Activated T-cell treated with anti-CD3 and anti-CD28 coated beads for 48 hours (primary cell): ENCODE data around the gene ZNF277.
"Not testable (repeated sequence)": the region's sequence is repeated elsewhere in the genome, so short reads cannot be mapped to it uniquely, and the experiment has no call there.

Experiments used
- DNase-seq: peaks from one replicate; pipeline ENCODE4 v3.0.0-alpha.2; 2020; ENCODE audit warnings: low read depth

ZNF277 gene

DNA sequence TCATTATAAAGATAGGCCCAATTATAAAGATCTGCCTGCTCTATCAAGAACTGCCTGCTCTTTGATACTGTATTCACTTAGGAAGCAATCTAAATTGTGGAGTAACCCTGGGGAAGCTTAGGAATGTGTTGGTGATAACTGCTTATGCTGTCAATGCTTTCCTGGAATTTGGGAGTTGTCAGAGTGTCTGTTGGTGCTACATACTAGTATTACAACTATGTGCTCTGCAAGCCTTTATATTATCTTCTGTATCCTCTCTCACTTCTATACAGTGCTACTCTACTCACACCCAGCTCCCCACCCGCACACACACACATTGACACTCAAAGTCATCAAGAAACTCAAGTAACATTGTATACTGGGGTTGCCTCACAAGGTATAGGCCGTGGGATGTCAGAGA, 6.1 kb downstream of the ZNF277 start:
- DNase-seq: no peak

DNA sequence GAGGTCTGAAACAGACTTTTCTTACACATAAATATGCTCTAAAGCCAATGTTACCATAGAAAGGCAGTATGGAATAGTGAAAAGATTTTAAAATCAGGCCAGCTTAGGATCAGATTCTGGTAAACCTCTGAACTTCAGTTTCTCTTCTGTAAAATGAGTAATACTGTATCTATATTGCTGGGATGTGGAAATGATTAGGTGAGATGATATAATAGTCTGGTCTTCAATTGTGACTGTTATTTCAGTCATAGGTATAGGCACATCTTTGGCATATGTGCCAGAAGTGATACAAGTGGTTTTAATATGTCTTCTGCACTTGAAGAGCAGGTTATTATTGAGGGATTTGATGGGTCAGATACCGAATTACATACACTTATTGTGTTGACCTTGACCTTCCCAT, 7.2 kb downstream of the ZNF277 start:
- no peak for DNase-seq

DNA sequence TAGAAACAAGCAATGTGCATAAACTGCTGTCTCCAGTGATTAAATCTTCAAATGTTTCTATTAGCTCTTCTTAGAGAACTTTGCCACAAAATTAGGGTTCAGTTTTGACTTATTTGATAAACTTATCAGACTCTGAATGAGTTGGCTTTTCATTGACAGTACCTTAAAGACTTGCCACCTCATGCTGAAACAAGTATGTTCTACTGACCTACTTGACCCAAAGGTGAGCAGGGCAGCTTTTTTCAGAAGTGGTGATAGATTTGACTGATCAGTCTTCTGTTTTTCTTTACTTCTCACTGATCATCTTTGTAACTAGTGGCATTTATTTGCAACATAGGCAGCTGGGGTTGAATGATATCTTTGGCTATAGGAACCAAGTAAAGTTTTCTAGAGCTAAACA, 7.8 kb downstream of the ZNF277 start:
- no peak for DNase-seq

DNA sequence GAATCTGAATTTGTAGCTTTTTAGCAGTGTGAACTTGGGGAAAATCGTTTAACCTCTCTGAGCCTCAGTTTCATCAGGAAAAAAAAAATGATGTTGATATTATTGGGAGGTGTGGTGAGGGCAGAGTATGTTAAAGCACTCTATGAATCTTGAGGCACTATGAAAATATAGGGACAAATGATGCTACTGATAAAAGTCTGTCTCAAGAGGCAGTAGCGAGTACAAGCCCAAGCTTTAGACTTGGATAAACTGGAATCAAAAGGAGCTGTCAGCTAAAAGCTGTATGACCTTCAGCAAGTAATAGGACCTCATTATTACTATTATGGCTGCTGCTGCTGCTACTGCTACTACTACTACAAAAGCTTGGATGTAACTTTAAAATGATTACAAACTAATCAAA, 8.4 kb downstream of the ZNF277 start:
- DNase-seq: no peak

DNA sequence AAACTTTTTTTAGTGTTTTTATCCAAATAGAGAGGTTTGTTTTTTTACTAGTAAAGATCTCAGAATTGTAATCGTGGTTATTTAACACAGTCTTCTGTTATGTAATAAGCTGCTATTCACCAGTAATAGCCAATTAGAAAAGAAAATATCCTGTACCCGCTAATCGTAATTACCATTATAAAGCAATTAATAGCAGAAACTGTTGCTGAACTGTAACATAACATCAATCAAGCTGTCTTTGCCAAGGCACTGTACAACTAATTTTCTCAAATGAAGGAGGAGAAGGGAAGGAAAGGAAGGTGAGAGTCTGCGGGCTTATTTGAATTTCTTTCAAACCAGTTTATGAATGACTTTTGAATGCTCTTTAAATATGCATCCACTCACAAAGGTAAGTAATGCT, 9.3 kb downstream of the ZNF277 start:
- no peak for DNase-seq

DNA sequence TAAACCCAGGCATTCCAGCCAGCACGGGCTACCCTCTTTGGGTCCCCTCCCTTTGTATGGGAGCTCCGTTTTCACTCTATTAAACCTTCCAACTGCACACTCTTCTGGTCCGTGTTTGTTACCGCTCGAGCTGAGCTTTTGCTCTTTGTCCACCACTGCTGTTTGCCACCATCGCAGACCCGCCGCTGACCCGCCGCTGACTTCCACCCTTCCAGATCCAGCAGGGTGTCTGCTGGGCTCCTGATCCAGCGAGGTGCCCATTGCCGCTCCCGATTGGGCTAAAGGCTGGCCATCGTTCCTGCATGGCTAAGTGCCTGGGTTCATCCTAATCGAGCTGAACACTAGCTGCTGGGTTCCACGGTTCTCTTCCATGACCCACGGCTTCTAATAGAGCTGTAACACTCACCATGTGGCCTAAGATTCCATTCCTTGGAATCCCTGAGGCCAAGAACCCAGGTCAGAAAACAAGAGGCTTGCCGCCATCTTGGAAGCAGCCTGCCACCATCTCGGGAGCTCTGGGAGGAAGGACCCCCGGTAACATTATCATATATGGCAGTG, 14.5 kb downstream of the ZNF277 start:
- no peak for DNase-seq

DNA sequence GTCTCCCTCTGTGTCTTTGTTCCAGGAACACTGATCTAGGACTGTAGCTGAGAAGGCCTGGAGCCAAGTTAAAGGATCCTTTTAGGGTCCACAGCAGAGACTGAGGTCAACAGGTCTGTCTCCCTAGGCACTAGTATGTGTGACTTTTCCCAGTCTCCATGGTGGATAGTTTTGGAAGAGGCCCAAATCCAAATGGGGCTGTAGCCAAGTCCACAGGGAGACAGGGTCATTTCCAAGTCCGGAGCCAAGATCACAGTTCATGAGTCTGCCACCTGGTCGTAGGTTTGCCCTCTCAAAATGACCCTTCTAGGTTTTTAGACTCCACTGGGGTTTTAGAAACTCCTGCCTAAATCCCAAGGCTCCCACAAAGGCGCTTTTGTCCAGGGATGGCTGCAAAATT, 16.8 kb downstream of the ZNF277 start:
- DNase-seq: no peak

DNA sequence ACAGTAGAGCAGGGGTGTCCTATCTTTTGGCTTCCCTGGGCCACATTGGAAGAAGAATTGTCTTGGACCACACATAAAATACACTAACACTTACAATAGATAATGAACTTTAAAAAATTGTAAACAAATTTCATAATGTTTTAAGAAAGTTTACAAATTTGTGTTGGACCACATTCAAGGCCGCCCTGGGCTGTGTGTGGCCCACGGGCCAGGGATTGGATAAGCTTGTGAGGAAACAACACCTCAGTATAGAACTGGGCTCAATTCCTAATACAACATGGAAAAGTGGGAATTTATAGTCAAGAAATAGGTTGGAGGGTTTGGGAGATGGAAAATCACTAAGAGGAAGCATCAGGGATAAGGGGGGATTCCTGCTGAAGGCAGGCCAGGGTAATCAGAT, 17.7 kb downstream of the ZNF277 start:
- no peak for DNase-seq

- DNase-seq: no peak
Measured at GRCh38 chr7:112225006-112225405, 18.5 kb downstream of the ZNF277 start.

- no peak for DNase-seq
Measured at GRCh38 chr7:112226701-112227276, 20.3 kb downstream of the ZNF277 start.

DNA sequence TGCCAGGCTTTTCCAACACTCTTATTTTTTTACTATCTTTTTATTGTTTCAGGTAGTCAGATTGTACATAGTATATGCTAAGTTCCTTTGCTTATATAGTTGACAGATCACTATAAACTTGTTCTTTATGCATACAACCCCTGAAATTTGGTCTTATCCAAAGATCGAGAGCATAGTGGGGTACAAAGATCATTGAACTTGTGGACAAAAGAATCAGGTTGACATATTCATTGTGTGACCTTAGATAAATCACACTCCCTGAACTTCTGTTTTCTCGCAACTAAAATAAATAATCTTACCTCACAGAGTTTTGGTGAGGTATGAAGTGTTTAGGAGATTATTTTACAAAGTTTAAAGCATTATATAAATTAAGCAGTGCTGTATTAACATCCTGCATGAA, 22.1 kb downstream of the ZNF277 start:
- no peak for DNase-seq

DNA sequence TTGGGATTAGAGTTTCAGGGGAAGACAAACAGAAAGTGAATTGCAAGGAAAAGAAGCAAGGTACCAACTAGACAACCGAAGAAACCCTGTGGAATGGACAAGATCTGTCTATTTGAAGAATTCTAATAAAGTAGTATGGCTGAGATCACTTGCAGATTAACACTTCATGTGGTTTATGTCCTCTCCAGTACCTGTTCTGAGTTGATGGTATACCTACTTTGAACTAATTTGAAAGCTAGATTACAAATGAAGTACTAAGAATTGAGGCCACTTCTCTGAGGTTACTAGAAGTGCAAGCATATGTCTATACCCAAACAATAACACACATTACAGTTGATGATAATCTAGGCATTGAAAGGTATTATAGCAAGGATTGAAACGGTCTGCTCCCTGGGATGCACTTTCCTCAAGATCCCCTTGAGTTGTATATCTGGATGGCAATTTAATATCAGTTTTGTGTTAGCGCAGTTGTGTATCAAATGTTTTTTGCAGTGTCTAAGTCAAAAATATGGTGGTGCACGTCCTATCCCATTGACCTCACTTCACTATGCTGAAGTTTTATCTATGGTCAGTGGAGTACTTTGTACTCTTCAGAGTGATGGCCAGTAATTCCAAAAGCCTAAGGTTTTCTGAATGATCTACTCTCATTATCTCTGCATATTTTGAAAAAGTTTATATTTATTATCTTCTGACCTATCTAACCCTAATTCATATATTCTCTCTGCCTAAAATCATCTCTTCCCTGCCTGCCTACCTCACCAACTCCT, 25.9 kb downstream of the ZNF277 start:
- no peak for DNase-seq

DNA sequence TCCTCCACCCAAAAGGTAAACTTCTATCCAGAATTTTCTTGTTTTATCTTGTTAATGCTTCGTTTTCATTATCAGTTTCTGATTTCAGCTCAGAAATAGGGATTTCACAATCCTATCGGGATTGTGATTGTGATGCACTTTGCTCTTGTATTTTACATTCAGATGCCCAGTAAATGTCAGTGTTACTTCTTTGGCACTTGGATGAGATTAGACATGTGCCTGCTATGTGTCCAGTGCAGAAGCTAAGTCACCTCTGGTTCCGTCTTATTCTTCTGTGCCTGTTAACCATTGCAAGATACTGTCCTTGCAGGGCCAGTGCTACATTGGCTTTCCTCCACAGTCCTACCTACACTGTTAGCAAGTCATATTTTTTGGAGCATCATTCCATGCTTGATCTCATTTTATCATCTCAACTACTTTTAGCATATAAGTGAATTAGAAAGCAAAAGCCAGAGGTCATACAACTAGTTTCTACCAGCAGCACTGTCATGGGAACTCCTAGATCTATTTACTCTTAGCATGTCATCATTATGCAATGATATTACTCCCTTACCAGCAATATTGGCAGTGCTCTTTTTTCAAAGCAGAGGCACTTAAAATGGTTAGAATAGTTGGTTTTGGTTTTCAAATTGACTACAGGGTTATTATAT, 26.7 kb downstream of the ZNF277 start:
- DNase-seq: no peak

DNA sequence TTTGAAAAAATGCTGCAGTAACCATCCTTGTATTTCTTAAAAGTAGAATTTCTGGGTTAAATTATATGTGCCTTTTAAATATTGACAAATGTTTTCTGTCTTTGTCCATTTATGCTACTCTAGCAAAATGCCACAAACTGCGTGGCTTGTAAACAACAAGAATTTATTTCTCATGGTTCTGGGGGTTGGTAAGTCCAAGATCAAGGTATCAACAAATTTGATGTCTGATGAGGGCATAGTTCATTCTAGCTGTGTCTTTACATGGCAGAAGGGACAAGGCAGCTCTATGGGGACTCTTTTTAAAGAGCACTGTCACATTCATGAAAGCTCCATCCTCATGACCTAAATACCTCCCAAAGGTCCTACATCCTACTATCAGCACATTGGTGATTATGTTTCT, 27.7 kb downstream of the ZNF277 start:
- no peak for DNase-seq

DNA sequence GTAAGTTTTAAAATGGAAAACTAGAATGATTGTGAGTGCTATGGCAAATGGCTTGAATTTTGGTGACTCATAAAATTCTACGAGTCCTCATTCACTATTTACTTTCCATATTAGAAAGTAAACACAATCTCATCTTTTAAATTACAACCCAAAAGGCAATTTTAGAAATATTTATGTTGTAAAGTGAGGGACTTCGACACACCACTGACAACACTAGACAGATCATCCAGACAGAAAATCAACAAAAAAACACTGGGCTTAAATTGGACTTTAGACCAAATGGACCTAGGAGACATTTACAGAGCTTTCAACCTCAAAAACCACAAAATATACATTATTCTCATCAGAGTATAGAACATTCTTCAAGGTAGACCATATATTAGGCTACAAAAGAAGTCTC, 30.1 kb downstream of the ZNF277 start:
- no peak for DNase-seq

DNA sequence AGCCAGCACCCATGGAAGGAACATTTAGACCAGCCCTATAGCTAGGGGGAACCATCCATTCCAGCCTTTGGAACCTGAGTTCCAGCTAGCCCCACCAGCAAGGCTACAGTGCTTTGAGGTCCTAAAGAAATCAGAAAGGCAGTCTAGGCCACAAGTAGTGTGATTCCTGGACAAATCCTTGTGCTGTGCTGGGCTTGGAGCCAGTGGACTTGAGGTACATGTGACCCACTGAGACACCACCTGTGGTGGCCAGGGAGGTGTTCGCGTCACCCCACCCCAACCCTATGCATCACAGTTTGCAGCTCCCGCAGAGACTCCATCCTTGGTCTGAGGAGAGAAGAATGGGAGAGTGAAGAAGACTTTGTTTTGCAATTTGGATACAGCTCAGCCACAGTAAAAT, 31.8 kb downstream of the ZNF277 start:
- DNase-seq: no peak

DNA sequence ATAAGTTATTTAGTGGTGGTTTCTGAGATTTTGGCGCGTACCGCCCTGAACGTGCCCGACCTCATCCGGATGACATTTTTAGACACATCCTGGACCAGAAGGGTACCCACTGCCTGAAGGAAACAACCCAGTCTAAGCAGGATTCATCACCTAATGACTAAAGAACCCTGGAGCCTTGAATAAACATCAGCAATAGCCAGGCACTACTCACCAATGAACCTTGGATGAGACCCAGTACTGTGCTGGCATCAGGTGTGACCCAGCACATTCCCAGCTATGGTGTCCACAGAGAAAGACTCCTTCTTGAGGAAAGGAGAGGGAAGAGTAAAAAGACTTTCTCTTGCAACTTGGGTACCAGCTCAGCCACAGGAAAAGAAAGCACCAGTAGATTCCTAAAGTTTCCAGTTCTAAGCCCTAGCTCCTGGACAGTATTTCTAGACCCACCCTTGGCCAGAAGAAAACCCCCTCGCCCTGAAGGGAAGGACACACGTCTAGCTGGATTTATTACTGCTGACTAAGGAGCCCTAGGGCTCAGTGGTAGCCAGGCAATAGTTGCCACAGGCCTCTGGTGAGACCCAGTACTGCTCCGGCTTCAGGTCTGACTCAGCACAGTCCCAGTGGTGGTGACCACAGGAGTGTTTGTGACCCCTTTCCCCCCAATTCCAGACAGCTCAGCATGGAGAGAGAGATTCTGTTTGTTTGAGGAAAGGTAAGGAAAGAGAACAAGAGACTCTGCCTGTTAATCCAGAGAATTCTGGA, 32.5 kb downstream of the ZNF277 start:
- no peak for DNase-seq

GRCh38 chr7:112248598-112248997, 42.1 kb downstream of the ZNF277 start:
- DNase-seq: no peak

DNA sequence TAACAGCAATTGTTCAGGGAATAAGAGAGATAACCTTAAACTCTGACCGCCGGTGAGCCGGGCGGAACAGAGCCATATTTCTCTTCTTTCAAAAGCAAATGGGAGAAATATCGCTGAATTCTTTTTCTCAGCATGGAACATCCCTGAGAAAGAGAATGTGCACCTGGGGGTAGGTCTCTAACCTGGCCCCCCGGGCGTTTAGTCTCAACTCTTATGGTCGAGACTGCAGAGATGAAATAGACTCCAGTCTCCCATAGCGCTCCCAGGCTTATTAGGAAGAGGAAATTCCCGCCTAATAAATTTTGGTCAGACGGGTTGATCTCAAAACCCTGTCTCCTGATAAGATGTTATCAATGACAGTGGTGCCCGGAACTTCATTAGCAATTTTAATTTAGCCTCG, 43.5 kb downstream of the ZNF277 start:
- not testable (repeated sequence) for DNase-seq

GRCh38 chr7:112252141-112252540, 45.6 kb downstream of the ZNF277 start:
- DNase-seq: no peak

DNA sequence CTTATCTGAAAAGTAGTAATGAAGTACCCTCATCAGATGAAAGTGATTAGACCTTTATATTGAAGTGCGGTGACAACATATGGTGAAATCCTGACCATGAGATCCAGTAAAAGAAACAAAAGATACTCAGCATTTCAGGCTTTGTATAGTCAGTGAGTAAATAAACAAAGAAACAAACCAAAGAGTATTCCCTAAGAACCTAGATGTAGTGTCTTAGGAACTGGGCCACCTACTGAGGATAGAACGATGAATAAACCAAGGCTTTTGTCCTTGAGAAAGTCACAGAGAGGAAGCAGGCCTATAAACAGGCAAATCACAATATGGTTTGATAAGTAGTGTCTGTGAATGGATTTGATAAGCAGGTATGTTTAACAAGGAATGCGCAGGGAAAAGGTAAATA, 46.2 kb downstream of the ZNF277 start:
- DNase-seq: no peak

GRCh38 chr7:112254156-112254555, 47.7 kb downstream of the ZNF277 start:
- no peak for DNase-seq
